ENCODE data around the gene STAP2.

GRCh38 chr19:4386041-4386782 lies 47.6 kb upstream of the STAP2 start:
- TF ChIP-seq, protein P1, sequence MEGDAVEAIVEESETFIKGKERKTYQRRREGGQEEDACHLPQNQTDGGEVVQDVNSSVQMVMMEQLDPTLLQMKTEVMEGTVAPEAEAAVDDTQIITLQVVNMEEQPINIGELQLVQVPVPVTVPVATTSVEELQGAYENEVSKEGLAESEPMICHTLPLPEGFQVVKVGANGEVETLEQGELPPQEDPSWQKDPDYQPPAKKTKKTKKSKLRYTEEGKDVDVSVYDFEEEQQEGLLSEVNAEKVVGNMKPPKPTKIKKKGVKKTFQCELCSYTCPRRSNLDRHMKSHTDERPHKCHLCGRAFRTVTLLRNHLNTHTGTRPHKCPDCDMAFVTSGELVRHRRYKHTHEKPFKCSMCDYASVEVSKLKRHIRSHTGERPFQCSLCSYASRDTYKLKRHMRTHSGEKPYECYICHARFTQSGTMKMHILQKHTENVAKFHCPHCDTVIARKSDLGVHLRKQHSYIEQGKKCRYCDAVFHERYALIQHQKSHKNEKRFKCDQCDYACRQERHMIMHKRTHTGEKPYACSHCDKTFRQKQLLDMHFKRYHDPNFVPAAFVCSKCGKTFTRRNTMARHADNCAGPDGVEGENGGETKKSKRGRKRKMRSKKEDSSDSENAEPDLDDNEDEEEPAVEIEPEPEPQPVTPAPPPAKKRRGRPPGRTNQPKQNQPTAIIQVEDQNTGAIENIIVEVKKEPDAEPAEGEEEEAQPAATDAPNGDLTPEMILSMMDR (IDR thresholded peaks at IDR 0.05): no peak
- TF ChIP-seq POLR2A (IDR thresholded peaks at IDR 0.05): no peak

Data from suprapubic skin (tissue), 3 donors.